ENCODE data around the gene NDUFB1.

Gene NDUFB1
- 45.7 to 46.4 reads per million in 2 donors for total RNA-seq

DNA sequence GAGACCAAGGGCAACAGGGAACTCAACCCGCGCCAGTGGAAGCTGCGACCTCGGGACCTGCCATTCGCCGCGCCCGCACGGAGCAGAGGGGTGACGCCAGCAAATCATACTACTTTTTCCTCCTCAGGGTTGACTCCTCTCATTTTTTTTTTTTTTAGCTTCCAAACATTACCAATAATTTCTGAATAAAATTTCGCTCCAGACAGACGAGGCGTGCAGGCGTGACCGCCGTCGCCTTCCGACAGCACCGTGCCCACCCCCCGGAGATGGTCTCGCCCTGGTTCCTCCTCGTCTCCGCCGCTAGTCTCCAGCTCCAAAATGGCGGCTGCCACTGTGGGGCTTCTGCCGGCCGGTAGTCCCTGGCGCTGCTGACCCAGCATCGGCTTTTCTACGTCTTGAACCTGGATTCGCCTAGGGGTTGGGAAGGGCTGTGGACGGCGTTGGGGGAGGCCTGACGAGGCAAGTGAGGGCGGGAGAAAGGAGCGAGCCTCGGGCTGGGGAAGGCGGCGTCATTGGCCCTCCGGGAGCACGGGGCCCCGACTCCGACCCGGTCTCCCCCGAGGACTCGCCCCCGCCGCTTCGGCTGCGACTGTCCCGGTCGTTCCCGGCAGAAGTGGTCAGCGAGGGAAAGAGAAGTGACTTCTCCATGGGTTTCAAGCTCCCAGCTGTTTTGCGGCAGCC, at the start of gene NDUFB1, which contains the start of gene CPSF2:
Gene NDUFB1, minus strand, starts transcription at position 37 of the 681 bp plus-strand sequence. CDS start 4,069 bp downstream, outside the sequence.
Gene CPSF2, plus strand, starts transcription at position 300 of the 681 bp plus-strand sequence. CDS start 9,016 bp downstream, outside the sequence.
- peak; percentile 63 for DNase-seq

DNA sequence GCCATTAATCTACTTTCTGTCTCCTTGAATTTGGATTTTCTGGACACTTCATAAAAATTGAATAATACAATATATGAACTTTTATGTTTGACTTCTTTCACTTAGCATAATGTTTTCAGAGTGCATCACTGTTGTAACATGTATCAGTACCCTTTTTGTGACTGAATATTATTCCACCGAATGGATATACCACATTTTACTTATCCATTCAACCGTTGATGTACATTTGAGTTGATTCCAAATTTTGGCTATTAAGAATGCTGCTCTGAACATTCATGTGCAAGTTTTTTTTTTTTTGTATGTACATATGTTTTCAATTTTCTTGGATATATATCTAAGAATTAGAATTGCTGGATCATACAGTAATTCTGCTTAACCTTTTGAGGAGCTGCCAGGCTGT, 43.5 kb upstream of the NDUFB1 start:
- no peak for DNase-seq

- DNase-seq: no peak
Measured at GRCh38 chr14:92161521-92161920, 40.0 kb upstream of the NDUFB1 start.

- no peak for DNase-seq
Measured at GRCh38 chr14:92160619-92161018, 39.1 kb upstream of the NDUFB1 start.

DNA sequence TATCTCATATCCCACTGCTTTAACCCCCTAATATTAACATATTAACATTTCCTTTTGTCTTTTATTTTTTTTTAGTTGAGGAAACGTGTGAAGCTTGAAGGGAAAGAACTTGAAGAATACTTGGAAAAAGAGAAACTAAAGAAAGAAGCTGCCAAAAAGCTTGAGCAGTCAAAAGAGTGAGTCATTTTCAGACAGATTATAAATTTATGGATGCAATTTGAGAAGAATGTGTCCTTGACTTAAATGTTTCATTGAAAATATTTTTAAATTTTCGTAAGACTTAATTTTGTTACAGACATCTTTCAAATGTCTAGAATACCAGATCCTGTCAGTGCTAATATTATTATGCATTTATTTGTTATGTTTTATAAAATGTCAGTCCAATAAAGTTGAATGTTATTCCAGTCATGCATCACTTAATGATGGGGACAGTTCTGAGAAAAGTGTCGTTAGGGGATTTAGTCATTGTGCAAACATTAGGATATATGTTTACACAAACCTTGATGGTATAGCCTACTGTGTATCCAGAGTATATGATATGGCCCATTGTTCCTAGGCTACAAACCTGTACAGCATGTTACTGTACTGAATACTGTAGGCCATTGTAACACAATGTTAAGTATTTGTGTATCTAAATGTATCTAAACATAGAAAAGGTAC, 32.9 kb upstream of the NDUFB1 start:
- DNase-seq: no peak

DNA sequence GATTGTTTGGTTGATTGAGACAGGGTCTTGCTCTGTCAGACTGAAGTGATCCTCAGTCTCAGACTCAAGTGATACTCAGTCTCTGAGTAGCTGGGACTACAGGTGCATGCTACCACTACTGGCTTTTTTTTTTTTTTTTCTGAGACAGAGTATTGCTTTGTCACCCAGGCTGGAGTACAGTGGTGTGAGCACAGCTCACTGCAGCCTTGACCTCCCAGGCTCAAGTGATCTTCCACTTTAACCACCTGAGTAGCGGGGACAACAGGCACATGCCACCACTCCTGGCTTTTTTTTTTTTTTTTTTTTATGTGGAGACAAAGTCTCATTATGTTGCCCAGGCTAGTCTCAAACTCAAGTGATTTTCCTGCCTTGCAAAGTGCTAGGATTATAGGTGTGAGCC, 32.1 kb upstream of the NDUFB1 start:
- DNase-seq: no peak

- DNase-seq: no peak
Measured at GRCh38 chr14:92144708-92145107, 23.2 kb upstream of the NDUFB1 start.

GRCh38 chr14:92143962-92144361, 22.5 kb upstream of the NDUFB1 start:
- DNase-seq: no peak

- DNase-seq: no peak
Measured at GRCh38 chr14:92143309-92143708, 21.8 kb upstream of the NDUFB1 start.

DNA sequence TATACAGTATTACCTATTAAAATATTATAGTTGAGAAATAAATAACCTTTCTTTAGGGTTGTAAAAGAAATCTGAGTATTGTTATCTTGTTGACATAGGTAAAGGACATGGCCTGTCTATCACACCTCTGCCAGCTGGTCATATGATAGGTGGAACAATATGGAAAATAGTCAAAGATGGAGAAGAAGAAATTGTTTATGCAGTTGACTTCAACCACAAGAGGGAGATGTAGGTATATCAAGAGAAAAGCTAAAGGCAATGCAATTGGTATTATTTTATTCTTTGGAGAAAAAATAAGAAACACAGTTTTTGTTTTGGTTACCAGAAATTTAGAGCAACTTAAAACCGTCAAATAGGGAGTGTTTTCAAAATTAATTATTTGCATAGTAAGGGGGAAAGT, 13.8 kb upstream of the NDUFB1 start:
- no peak for DNase-seq

GRCh38 chr14:92134456-92134855, 12.9 kb upstream of the NDUFB1 start:
- no peak for DNase-seq

GRCh38 chr14:92122761-92123160, 1.3 kb upstream of the NDUFB1 start:
- no peak for DNase-seq

DNA sequence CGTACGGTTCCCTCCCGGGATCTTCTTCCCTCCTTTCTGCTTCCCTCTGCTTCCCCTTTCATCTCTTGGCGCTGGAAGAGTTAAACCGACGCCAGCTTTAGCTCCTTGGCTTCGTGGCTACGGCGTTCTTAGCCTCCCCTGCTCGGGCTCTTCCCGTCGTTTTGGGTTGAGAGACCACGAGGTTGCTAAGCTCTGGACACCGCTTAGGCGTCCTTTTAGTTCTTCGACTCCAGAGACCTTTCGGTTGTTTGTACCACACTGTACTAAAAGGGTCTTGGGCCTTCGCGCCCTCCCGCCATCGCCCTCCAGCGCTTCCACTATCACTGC, 808 bp upstream of the NDUFB1 start:
- DNase-seq: no peak

DNA sequence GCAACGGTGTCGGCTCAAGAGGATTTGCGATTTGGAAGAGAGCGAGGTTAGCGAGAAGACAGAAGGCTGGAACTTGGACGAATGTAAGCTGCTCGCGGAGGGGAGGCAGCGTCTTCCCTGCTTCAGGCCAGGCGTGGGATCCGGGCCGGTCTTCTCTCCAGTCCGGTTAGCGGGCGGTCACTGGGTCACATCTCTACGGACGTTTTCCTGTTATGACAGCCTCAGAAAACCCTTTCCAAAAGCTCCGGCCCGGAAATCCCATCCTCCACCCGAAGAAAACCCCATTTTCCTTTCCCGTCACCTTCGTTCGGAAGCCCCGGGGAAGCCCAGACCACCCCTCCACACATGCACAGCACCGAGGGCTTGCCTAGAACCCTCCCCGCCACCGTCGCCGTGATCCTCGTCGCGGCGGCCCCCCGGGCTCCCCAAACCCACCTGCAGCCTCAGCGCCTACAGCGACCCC, 268 bp downstream of the NDUFB1 start:
- DNase-seq: no peak

- no peak for DNase-seq
Measured at GRCh38 chr14:92109490-92109889, 12.0 kb downstream of the NDUFB1 start.

GRCh38 chr14:92108345-92109254, 12.9 kb downstream of the NDUFB1 start:
- DNase-seq: no peak

DNA sequence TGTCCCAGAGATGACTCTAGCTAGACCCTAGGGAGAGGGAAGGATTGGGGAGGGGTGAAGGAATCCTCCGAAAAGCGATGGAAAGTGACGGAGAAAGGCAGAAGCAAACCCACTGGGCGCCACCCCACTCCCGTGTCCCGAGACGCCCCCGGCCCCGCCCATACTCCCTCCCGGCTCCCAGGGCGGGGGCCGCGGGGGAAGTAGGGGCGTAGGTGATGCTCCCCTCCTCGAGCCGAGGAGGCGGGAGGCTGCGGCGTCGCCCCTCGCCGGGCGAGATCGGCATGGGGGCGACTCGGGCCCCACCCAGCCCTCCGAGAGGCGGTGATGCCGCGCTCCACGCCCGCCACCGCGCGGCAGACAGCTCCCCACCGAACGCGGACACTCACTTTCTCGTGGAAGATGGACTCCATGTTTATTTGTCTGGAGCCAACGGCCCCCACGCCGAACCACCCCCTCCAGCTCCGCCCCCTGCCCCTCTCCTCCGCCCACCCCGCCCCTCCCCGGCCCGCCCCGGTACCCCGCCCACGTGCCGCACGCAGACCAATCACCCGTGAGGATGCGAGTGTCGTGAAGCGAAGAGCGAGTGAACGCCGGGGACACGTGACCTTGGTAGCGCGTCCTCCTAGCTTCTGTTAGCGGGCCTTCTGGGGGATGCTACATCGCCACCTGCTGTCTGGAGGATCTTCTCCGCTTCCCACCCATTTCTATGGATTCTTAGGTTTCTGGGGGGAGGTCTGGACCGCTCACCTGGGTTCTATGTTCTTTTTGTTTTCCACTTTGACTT, 15.2 kb downstream of the NDUFB1 start, which contains the start of gene ATXN3:
Gene ATXN3, minus strand, starts transcription at position 440 of the 784 bp plus-strand sequence. Its CDS starts 30 bp downstream, at position 410.
- DNase-seq: peak; percentile 92

GRCh38 chr14:92105893-92106142, 15.7 kb downstream of the NDUFB1 start:
- no peak for DNase-seq

DNA sequence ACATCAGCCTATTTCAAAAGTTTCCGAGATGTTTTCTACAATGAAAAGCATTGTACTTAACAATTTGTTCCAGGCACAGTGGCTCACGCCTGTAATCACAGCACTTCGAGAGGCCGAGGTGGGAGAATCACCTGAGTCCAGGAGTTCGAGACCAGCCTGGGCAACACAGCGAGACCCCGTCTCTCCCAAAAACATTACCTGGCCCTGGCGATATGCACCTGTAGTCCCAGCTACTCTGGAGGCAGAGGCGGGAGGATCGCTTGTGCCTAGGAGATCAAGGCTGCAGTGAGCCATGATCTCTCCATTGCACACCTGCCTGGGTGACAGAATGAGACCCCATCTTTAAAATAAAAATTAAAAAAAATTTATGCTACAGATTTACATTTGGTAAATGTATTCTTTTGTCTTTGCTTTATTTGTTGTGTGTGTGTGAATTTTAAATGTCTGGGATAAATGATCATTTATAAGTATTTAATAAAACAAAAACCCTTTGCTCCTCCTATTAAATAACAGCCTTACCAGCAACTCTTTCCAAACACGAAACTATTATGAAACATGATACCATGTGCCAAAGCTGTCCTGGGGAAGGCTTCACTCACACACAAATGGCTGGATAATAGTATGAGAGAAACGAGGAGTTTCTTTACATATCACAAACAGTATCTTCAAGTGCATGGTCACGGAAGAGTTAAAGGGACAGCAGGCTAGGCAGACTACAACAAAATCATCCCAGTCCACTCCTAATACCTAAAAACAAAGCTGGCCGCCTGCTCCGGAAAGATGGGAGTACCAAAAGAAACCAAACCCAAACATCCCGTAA, 16.2 kb downstream of the NDUFB1 start:
- no peak for DNase-seq

DNA sequence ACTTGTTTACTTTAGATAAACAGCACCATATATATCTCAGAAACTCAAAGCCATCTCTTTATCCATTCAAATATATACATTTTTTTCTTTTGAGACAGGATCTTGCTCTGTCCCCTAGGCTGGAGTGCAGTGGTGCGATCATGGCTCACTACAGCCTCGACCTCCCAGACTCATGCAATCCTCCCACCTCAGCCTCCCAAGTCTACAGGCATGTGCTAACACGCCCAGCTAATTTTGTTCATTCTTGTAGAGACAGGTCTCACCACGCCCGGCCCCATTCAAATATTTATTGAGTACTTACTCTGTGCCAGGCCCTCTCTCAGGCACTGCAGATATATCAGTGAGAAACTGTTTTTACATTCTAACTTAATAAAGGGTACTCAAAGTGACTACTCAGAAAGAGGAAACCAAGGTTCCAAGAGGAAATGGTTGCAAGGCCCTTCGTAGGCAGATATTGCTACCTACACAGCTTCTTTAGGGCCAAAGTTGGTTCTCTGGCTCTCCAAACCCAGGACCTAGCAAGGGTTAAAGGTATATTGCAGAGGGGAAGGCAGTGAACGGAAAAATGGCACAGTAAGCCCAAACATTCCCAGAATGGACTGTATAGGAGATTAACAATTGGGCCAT, 18.0 kb downstream of the NDUFB1 start:
- no peak for DNase-seq

GRCh38 chr14:92099802-92100201, 21.7 kb downstream of the NDUFB1 start:
- no peak for DNase-seq
